Cerebellar nuclear complex (tissue), 1 donor: ENCODE results near the gene RHBDL3.

Experiments
- DNase-seq, 2 experiments: peaks; one replicate each; lab custom pipeline; 2025; lab: John Stamatoyannopoulos, UW

Gene RHBDL3

GRCh38 chr17:32357615-32358014 lies 92.0 kb downstream of the RHBDL3 start:
- DNase-seq = no peak

DNA sequence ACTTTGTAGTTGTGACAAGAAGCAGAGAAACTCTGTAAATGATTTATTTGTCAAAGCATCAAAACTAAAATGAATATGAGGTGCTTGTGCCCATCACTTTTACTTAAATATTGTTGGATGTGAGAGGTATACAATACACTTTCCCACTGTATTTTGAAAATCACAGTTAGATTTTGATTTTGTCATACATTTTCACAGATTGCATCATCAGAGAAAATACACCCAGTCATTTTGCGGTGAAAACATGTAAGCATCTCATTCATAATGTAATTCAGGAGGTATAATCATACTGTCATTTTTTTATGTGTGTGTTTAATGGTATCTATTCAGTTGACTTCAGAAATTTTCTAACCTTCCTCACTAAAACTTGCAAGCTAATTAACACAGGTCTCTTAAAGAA lies 95.6 kb downstream of the RHBDL3 start:
- no peak for DNase-seq

- no peak for DNase-seq
Measured at GRCh38 chr17:32370426-32370825, 104.8 kb downstream of the RHBDL3 start.
